ENCODE data around the gene CACFD1.

GRCh38 chr9:133513214-133514100 lies 53.7 kb downstream of the CACFD1 start:
- TF ChIP-seq CTCF (IDR thresholded peaks at IDR 0.05; ENCODE audit: extremely low read depth in 1 of 2, insufficient read depth in 1 of 2, low read depth in 1 of 2, low read length in 2 of 2), result no peak
- TF ChIP-seq MAX (IDR thresholded peaks at IDR 0.05; ENCODE audit: insufficient read depth, insufficient read length), result no peak
- no peak for TF ChIP-seq JUN (IDR thresholded peaks at IDR 0.05; ENCODE audit: borderline replicate concordance, insufficient read depth, insufficient read length, low read depth)
- TF ChIP-seq POLR2A (IDR thresholded peaks at IDR 0.05; ENCODE audit: low read depth, low read length), result no peak

All from endothelial cell of umbilical vein (primary cell).